Measurements from ENCODE around the gene EPSTI1. TPM values are rescaled to one million over a fixed set of nuclear protein-coding genes. Genes with fewer than 3 reads are reported as not detected.
A peak's percentile ranks its signal among the peaks of the same experiment; 100 is the strongest.

EPSTI1 gene
- total RNA-seq, 1 donor from 2014 or later: 5.6 TPM

DNA sequence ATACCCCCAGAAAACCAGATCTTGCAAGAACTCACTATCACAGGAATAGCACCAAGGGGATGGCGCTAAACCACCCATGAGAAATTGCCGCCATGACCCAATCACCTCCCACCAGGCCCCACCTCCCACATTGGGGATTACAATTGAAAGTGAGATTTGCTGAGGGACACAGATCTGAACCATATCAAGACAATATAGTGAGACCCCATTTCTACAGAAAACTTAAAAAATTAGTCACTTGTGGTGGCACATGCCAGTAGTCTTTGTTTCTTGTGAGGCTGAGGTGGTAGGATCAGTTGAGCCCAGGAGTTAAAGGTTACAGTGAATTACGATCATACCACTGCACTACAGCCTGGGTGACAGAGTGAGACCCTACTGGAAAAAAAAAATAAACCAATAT, 41.0 kb upstream of the EPSTI1 start:
- DNase-seq (ENCODE audit: low read depth): no peak
- Histone ChIP-seq H3K4me3 (ENCODE audit: low read depth, low read length) (no peak overlapping the region), H3K36me3 (ENCODE audit: control insufficient read depth, insufficient read depth, low read length) (peaks cover 1% of the 10 kb centered on the region), H3K27me3 (ENCODE audit: control insufficient read depth, insufficient read depth, low read length) (no peaks in the 10 kb centered on the region)
- TF ChIP-seq, protein P1, sequence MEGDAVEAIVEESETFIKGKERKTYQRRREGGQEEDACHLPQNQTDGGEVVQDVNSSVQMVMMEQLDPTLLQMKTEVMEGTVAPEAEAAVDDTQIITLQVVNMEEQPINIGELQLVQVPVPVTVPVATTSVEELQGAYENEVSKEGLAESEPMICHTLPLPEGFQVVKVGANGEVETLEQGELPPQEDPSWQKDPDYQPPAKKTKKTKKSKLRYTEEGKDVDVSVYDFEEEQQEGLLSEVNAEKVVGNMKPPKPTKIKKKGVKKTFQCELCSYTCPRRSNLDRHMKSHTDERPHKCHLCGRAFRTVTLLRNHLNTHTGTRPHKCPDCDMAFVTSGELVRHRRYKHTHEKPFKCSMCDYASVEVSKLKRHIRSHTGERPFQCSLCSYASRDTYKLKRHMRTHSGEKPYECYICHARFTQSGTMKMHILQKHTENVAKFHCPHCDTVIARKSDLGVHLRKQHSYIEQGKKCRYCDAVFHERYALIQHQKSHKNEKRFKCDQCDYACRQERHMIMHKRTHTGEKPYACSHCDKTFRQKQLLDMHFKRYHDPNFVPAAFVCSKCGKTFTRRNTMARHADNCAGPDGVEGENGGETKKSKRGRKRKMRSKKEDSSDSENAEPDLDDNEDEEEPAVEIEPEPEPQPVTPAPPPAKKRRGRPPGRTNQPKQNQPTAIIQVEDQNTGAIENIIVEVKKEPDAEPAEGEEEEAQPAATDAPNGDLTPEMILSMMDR (IDR thresholded peaks at IDR 0.05; ENCODE audit: insufficient read depth, low read length, poor library complexity, severe bottlenecking): no peak

DNA sequence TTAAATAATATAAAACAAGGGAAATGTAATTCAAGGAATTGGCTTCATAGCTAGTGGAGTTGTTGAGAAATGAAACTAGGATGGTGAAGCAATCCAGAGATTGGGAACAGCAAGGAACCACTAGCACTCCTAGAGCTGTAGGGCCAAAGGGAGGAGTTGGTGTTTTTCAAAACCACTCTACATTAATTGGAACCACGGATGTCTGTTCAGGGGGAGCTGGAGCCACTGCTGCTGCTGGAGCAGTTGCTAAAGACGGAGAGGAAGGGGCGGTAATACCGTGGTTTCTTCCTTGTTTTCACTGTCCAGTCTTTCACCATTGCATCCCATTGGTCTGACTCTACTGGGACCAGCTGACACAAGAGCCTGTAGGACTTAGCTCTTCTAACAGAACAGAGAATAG, 39.8 kb upstream of the EPSTI1 start:
- H3K4me3 ChIP-seq (ENCODE audit: low read depth, low read length): no peak overlapping the region
- no peak for DNase-seq (ENCODE audit: low read depth)
- H3K36me3 ChIP-seq (ENCODE audit: control insufficient read depth, insufficient read depth, low read length): peaks cover 1% of the 10 kb centered on the region
- no peaks in the 10 kb centered on the region for H3K27me3 ChIP-seq (ENCODE audit: control insufficient read depth, insufficient read depth, low read length)
- TF ChIP-seq, protein P1 (IDR thresholded peaks at IDR 0.05; ENCODE audit: insufficient read depth, low read length, poor library complexity, severe bottlenecking): no peak

DNA sequence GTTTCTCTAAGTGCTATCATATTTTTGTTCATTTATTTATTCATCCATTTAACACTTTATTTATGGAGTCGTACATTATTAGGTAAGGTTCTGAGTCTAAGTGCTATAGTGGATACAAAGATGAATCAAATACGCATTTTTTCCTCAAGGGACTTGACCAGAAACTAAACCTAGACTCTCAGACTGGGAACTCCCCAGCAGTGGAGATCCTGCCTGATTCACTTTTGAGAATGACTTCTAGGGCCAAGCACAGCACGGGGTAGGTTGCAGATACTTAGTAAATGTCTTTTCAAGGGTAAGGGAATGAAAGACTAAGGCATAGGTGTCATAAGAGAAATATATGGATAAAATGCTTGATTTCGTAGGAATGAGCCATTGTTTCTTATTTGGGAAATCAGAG, 38.5 kb upstream of the EPSTI1 start:
- Histone ChIP-seq H3K36me3 (ENCODE audit: control insufficient read depth, insufficient read depth, low read length) (peaks cover 1% of the 10 kb centered on the region), H3K27me3 (ENCODE audit: control insufficient read depth, insufficient read depth, low read length) (no peaks in the 10 kb centered on the region), H3K4me3 (ENCODE audit: low read depth, low read length) (no peak overlapping the region)
- TF ChIP-seq, protein P1 (IDR thresholded peaks at IDR 0.05; ENCODE audit: insufficient read depth, low read length, poor library complexity, severe bottlenecking): no peak
- no peak for DNase-seq (ENCODE audit: low read depth)

DNA sequence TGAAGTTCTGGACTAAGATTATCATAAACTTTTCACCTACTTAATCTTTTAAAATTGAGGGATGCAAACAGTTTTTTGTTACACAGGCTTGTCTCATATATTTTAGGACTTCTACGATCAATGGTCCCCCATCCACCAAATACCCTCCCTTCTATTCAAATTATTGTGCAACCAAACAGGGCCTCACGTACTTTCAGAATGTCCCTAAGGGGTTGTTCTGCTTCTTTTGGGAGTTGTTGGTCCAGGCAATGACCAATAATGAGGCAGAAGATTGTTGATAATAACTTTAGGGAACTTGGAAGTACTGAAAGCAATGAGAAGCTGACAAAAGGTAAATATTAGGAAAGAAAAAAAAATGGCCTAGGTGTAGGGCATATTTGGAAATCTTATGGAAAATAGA, 34.2 kb upstream of the EPSTI1 start:
- no peak for DNase-seq (ENCODE audit: low read depth)
- Histone ChIP-seq H3K4me3 (ENCODE audit: low read depth, low read length) (no peak overlapping the region), H3K36me3 (ENCODE audit: control insufficient read depth, insufficient read depth, low read length) (no peaks in the 10 kb centered on the region), H3K27me3 (ENCODE audit: control insufficient read depth, insufficient read depth, low read length) (no peaks in the 10 kb centered on the region)
- TF ChIP-seq, protein P1 (IDR thresholded peaks at IDR 0.05; ENCODE audit: insufficient read depth, low read length, poor library complexity, severe bottlenecking): no peak

DNA sequence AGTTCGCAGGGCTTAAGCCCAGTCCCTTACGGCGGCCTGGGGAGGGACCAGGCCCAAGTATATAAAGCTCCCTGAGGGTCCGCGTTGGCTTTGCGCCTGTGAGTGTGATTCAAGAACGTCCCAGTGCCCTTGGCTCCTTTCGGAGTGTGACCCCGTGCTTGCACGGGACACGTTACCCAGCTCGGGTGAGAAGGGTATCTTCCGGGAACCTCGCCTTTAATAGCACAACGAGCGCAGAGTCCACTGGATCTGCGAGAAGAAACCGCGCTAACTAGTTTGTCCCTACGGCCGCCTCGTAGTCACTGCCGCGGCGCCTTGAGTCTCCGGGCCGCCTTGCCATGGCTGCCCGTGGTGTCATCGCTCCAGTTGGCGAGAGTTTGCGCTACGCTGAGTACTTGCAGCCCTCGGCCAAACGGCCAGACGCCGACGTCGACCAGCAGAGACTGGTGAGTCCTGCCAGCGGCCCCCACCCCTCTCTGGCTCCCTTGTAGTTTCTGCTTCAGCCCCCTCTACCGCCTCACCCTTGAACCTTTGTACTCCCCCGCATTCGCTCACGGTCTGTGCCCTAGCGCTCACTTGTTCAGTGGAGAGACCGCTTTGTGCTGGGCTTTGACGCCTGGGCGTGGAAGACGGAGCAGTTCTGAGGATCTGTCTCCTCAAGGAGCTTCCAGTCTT, 31.4 kb upstream of the EPSTI1 start, which contains the start of gene DNAJC15:
Gene DNAJC15 (plus strand): TSS at position 298 of the 675 bp plus-strand sequence. CDS start 41 bp downstream, at position 339.
- H3K4me3 ChIP-seq (ENCODE audit: low read depth, low read length): peak within 1 kb of the TSS; percentile 52
- DNase-seq (ENCODE audit: low read depth): no peak
- no peaks in the 10 kb centered on the region for H3K27me3 ChIP-seq (ENCODE audit: control insufficient read depth, insufficient read depth, low read length)
- TF ChIP-seq, protein P1 (IDR thresholded peaks at IDR 0.05; ENCODE audit: insufficient read depth, low read length, poor library complexity, severe bottlenecking): peak; percentile 8
- H3K36me3 ChIP-seq (ENCODE audit: control insufficient read depth, insufficient read depth, low read length): no peaks in the 10 kb centered on the region

DNA sequence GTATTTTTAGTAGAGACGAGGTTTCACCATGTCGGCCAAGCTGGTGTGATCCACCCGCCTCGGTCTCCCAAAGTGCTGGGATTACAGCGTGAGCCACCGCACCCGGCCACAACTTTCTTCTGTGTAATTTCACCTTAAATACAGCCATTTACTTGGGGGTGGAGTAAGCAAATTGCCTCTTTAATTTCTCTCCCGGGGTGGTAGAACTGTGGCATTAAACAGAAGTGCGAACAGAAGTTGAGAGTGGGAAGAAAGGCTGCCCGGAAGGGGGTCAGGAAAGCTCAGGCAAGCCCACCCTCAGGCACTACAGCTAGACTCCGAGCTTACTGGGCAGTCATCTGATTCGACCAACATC, 30.9 kb upstream of the EPSTI1 start:
- H3K36me3 ChIP-seq (ENCODE audit: control insufficient read depth, insufficient read depth, low read length): no peaks in the 10 kb centered on the region
- no peaks in the 10 kb centered on the region for H3K27me3 ChIP-seq (ENCODE audit: control insufficient read depth, insufficient read depth, low read length)
- TF ChIP-seq, protein P1 (IDR thresholded peaks at IDR 0.05; ENCODE audit: insufficient read depth, low read length, poor library complexity, severe bottlenecking): no peak
- H3K4me3 ChIP-seq (ENCODE audit: low read depth, low read length): peak overlapping the region; percentile 52
- DNase-seq (ENCODE audit: low read depth): no peak

Measured in kidney epithelial cell (primary cell).